Urothelium cell line (cell line): ENCODE measurements around the gene SH3TC2.

Experiments
- DNase-seq: peaks from one replicate; pipeline ENCODE4 v3.0.0; 2011; ENCODE audit warnings: low spot score, mixed read lengths
- FAIRE-seq: peaks from 2 replicates; lab custom pipeline; 2011; peaks lifted over from hg19 to GRCh38; lab: Jason Lieb, UNC

The SH3TC2 gene

GRCh38 chr5:149035372-149035790 is 27.5 kb downstream of the SH3TC2 start:
- DNase-seq (peak; percentile 77), FAIRE-seq (peak; percentile 91)

- DNase-seq (no peak), FAIRE-seq (no peak)
These were observed 31.9 kb downstream of the SH3TC2 start for GRCh38 chr5:149030838-149031397.

GRCh38 chr5:149030392-149030791 is 32.5 kb downstream of the SH3TC2 start:
- FAIRE-seq (no peak), DNase-seq (no peak)

GRCh38 chr5:149028984-149029383 is 33.9 kb downstream of the SH3TC2 start:
- DNase-seq (no peak), FAIRE-seq (peak; percentile 65)

- DNase-seq, result no peak
- no peak for FAIRE-seq
These were observed 34.7 kb downstream of the SH3TC2 start for GRCh38 chr5:149028161-149028560.

GRCh38 chr5:149027636-149028035 is 35.2 kb downstream of the SH3TC2 start:
- FAIRE-seq (no peak), DNase-seq (no peak)

GRCh38 chr5:149024943-149025342 is 37.9 kb downstream of the SH3TC2 start:
- no peak for FAIRE-seq
- DNase-seq, result no peak

- DNase-seq (no peak), FAIRE-seq (no peak)
These were observed 38.4 kb downstream of the SH3TC2 start for GRCh38 chr5:149024477-149024876.

- DNase-seq (no peak), FAIRE-seq (no peak)
These were observed 40.7 kb downstream of the SH3TC2 start for GRCh38 chr5:149022200-149022599.

- FAIRE-seq (no peak), DNase-seq (no peak)
These were observed 43.2 kb downstream of the SH3TC2 start for GRCh38 chr5:149019679-149020078.

GRCh38 chr5:149018909-149019443 is 43.9 kb downstream of the SH3TC2 start:
- no peak for FAIRE-seq
- no peak for DNase-seq

- DNase-seq, result no peak
- FAIRE-seq, result no peak
These were observed 45.2 kb downstream of the SH3TC2 start for GRCh38 chr5:149017636-149018035.

- FAIRE-seq (no peak), DNase-seq (no peak)
These were observed 47.3 kb downstream of the SH3TC2 start for GRCh38 chr5:149015561-149015960.

- FAIRE-seq, result no peak
- DNase-seq, result no peak
These were observed 47.7 kb downstream of the SH3TC2 start for GRCh38 chr5:149015126-149015525.

- FAIRE-seq (no peak), DNase-seq (no peak)
These were observed 48.3 kb downstream of the SH3TC2 start for GRCh38 chr5:149014571-149015031.

- FAIRE-seq, result no peak
- DNase-seq, result no peak
These were observed 49.1 kb downstream of the SH3TC2 start for GRCh38 chr5:149013796-149014195.

GRCh38 chr5:149012350-149012749 is 50.5 kb downstream of the SH3TC2 start:
- no peak for DNase-seq
- no peak for FAIRE-seq

- FAIRE-seq (no peak), DNase-seq (no peak)
These were observed 51.1 kb downstream of the SH3TC2 start for GRCh38 chr5:149011728-149012127.

GRCh38 chr5:149011084-149011483 is 51.8 kb downstream of the SH3TC2 start:
- no peak for DNase-seq
- FAIRE-seq, result no peak

- DNase-seq, result no peak
These were observed 55.7 kb downstream of the SH3TC2 start for GRCh38 chr5:149007174-149007573.

GRCh38 chr5:149006426-149006825 is 56.4 kb downstream of the SH3TC2 start:
- FAIRE-seq (no peak), DNase-seq (no peak)

More at GRCh38 chr5:149007174-149007573, 55.7 kb downstream of the SH3TC2 start:
- no peak for FAIRE-seq

- FAIRE-seq (no peak), DNase-seq (no peak)
These were observed 57.6 kb downstream of the SH3TC2 start for GRCh38 chr5:149005077-149005892.
